ENCODE results near the gene ICE2.

ICE2 gene

DNA sequence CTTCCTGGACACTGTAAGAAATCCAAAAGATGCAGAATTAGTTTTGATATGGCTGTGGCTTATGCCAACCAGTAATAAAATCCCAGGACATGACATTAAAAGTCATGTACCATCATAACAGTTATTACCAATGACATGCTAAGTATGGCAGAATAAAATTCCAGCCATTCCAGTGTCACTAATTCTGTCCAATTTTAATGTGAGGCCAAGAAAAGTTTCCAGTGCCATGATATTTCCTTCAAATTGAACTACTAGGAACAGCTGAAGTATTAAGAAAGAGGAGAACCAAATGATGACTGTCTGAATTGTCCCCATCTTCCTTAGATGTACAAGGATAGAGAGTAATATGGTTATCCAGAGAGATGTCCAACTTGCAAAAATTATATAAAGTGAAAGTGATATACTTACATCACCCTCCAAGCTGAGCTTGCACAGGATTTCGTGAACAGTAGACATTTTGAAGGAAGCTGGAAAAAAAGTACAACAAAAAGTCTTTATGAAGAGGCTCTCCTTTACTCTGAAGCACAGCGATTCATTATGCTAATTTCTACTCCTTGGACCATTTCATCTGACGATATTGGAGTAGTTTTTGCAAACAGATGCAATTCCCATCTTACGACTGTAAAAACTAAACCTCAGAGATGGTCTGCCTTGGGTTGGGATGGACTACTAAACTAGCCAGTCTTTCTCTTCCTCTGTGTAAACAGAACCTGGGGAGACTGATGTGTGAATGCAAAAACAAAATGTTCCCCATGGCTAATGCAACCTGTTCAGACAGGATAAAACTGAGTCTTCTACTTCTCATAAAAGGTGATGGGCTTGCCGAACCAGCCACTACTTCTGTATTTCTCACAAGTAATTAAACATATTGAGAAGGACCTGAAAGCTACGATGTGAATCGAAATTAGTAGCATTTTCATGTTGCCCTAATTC is 93.1 kb downstream of the ICE2 start:
- no peak for DNase-seq

GRCh38 chr15:60384526-60385126 is 94.3 kb downstream of the ICE2 start:
- no peak for DNase-seq

- no peak for DNase-seq
Observed at GRCh38 chr15:60384053-60384452, 94.9 kb downstream of the ICE2 start.

GRCh38 chr15:60382773-60383674 is 95.9 kb downstream of the ICE2 start:
- DNase-seq: no peak

DNA sequence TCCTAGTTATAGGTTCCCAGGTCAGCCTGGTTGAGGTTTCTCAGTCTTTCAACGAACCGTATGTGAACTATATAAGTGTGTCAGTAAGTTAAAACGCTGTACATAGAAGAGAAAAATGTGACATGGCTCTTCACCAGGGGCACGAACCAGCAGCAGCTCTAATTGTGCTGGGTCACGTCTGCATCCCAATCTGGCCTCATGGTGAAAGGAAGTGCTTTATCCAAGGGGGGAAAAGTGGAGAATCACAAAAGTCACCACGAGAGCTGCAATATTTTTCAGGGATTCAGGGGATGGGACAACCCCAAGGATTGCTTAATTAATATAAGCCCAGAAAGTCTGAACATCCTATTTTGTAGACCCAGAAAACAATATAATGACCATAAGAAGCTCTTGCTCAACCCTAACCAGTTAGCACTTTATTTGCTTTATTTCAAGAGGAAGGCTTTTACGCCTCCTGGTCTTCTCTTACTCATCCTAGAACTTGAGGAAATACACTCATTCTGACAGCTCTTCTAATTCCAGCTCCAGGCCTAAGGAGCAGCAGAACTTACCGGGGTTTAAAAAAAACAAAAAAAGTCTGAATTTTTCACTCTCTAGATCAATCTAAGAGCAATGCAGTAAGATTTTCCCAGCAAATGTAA is 97.7 kb downstream of the ICE2 start:
- DNase-seq: no peak

DNA sequence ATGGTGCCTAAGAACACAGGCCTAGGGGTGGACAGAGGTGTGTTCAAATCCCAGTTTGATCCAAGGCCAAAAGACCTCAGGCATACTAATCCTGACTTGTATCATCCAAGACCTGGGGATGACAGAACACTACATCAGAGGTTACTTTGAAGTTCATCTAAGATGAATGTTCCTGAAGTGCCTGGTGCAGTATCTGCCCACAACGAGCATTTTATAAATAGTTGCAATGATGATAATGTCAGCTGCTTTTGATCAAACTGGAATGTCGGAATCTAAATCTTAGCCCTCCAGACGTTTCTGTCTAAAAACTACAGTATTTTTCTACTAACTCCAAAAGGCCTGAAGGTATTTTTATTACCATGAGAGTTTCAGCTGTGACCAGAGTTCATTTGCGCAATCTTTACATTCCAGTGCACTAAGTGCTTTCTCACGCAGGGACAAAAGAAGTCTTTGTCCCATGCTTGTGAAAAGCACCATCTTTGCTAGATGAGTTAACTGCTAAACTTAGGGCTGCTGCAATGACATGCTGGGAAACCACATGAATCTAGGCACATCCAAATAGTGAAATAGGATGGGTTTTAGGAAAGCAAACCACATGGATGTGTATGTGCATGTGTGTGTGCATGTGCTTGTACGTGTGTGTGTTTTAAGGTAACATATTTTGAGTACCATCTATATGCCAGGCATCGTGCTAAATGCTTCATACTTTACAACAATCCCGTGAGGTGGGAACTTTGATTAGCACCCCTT is 99.2 kb downstream of the ICE2 start:
- DNase-seq: no peak

- no peak for DNase-seq
Observed at GRCh38 chr15:60379185-60379524, 99.8 kb downstream of the ICE2 start.

DNA sequence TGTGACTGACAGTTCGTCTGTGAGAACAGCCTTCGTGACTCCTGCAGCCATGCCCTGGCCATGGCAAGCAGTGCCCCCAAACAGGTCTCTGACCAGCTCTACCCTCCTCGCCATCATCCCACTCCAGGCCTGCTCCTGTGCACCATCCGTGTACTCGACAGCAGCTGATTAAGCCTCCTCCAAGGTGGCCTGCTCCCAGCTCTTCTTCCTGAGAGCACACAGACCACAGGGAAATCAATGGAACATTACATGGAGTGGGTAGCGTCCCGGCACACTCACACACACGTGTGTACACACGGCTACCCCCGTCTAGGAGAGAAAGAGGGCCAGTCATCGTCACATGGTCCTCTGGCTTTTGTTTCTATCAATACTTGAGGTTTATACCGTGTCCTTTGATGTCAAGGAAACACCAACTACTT is 102.3 kb downstream of the ICE2 start:
- no peak for DNase-seq

DNA sequence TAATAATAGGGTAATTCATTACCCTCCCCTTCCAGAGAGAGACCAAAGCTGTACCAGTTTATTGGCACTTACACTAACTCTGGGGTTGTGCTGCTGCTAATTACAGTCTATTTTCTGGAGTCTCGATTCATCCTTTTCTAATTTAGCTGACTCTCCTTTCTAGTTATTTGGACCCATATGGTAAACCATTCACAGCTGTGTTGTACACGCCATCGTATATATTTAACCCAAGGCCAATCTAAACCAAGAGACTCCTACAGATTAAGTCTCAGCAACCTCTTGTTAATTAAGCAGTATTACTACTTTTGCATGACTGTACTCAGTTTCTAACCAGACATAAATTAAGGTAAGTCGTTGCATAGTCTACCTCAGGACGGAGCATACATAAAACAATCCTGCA is 103.6 kb downstream of the ICE2 start:
- no peak for DNase-seq

GRCh38 chr15:60374628-60375081 is 104.3 kb downstream of the ICE2 start:
- DNase-seq: no peak

GRCh38 chr15:60374209-60374608 is 104.7 kb downstream of the ICE2 start:
- no peak for DNase-seq

- no peak for DNase-seq
Observed at GRCh38 chr15:60373745-60374144, 105.2 kb downstream of the ICE2 start.

- DNase-seq: no peak
Observed at GRCh38 chr15:60373327-60373726, 105.6 kb downstream of the ICE2 start.

DNA sequence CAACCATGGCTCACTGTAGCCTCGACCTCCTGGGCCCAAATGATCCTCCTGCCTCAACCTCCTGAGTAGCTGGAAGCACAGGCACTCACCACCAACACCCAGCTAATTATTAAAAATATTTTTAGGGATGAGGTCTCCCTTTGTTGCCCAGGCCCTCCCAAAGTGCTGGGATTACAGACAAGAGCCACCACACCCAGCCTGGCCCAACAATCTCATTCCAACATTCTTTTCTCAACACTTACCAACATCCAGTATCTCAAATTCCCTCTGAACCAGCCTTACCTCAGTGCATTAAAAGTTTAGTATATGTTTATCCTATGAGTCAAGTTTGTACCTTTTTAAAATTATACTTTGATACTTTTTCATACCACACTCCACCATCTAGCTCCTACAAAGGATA is 106.2 kb downstream of the ICE2 start:
- DNase-seq: no peak

GRCh38 chr15:60372227-60372626 is 106.7 kb downstream of the ICE2 start:
- DNase-seq: no peak

DNA sequence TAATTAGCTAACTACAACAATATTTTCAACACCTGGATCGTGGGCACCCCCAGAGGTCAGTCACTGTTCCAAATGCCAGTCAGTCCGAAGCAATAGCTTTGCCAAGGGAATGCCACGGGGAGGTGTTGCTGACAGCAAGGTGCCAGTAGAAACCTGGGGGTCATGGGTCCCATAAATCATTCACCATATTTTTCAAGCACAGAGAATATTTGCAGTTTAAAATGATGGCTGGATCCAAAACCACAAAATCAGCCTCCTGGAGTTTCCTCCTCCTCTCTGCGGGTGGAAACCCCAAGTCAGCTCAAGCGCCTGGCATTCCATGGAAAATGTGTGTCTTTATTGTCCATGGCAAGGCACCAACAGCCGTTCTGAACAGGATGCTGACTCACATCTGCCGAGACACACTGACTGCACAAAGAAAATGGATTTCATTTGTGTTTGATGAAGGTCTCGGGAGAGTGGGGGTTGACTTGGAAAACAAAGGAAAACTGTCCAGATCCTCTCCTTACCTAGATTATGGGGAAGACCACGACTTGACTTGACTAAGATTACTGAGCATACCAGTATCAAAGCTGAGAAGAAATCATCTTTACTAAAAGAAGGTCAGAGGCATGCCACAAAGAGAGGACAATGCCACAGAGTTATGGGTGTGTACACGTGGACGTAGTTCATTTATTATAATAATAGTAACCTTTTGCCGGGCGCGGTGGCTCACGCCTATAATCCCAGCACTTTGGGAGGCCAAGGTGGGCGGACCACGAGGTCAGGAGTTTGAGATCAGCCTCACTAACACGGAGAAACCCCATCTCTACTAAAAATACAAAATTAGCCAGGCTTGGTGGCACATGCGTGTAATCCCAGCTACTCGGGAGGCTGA is 107.5 kb downstream of the ICE2 start:
- DNase-seq: no peak

- no peak for DNase-seq
Observed at GRCh38 chr15:60370869-60371136, 108.1 kb downstream of the ICE2 start.

DNA sequence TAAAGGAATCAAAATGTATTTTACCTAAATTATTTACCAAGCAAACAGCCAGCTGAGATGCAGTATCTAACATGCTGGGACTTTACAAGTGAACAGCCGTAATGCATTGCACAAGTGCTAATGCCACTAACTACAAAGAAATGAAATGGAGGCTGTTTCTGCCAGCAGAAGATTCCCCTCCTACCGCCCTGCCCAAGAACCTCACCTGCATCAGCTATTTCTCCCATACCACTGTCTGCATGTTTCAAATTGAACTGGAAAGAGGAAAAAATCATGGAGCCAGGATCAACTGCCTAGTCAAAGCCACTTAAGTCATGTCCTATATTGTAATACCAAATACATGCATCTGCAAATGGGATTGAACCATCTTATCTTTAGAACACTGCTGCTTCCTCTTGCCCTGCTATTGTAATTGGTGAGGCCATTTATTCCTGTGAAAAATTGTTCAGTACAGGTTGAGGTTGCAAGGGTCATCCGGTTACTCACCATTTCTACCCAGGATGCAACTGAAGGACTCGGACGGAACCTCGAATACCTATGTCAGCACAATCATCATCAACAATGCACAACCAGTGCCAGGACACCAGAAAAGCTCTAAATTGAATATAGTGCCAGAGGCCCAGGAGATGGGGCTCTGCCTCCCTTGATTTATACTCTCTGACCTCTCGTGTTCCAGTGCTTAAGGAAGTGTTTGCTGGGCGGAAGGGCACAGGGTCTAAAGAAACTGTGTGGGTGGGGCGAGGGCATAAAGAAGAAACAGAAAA is 108.7 kb downstream of the ICE2 start:
- no peak for DNase-seq

GRCh38 chr15:60369696-60370095 is 109.2 kb downstream of the ICE2 start:
- DNase-seq: no peak

All from AML-193 (cell line).